ENCODE measurements around the gene CACNA1B.
"Not testable (repeated sequence)": the region's sequence is repeated elsewhere in the genome, so short reads cannot be mapped to it uniquely, and the experiment has no call there.

CACNA1B gene

DNA sequence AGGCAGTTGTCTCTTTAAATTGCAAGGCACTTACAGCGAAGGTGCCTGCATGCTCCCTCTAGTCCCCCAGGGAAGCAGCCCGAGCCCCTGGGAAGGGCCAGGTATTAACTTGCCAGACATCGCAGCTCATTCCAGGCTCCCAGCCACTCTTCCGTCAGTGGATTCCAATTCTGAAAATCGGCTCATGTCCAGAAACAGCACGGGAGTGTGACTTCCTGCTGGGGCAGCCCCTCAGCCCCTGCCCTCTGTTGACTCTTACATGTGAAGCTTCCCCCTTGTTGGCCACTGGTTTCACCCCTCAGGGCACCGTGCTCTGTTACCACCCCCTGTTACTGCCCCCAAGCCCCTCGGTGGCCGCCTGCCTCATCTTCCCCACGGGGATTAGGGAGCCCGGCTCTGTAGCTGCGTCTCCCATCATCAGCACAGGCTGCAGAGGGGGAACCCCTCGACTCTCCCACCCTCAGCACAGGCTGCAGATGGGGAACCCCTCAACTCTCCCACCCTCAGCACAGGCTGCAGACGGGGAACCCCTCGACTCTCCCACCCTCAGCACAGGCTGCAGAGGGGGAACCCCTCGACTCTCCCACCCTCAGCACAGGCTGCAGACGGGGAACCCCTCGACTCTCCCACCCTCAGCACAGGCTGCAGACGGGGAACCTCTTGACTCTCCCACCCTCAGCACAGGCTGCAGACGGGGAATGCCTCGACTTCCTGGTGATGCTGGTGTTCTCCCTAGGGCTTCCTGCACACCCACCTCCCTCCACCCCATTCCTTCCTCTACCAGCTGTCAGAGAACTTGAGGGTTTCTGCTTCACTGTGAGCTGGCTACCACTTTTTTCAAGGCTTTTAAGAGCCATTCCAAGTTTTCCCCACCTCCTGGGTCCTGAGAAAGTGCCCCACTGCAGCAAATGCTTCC lies 11.1 kb upstream of the CACNA1B start:
- no peak for DNase-seq

DNA sequence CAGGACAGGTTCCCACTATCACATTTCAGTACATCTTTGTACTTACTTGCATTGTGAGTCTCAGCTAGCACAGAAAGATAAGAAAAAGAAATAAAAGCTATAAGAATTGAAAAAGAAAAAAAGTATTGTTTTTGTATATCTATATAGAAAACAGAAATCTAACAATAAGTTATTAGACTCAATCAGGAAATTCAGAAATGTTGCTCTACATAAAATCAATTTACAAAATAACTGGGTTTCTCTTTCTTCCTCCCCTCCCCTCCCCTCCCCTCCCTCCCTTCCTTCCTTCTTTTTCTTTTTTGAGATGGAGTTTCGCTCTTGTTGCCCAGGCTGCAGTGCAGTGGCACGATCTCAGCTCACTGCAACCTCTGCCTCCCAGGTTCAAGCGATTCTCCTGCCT lies 7.2 kb upstream of the CACNA1B start:
- DNase-seq: no peak

DNA sequence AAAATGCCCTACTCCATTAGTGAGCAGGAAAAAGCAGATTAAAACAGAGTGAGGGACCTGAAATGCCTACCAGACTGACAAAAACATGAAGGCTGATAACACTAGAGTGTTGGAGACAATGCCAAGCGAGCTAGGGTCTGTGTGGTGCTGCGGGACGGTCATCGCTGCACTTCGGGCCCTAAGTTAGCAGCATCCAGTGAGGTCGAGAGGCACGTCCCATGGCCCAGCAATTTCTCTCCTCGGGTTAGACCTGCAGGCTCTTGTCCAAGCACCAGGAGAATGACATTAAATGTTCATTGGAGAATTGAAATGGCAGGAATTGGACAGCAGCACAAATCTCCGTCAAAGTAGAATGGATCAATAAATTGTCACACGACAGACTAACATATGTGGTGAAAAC lies 5.3 kb upstream of the CACNA1B start:
- no peak for DNase-seq

DNA sequence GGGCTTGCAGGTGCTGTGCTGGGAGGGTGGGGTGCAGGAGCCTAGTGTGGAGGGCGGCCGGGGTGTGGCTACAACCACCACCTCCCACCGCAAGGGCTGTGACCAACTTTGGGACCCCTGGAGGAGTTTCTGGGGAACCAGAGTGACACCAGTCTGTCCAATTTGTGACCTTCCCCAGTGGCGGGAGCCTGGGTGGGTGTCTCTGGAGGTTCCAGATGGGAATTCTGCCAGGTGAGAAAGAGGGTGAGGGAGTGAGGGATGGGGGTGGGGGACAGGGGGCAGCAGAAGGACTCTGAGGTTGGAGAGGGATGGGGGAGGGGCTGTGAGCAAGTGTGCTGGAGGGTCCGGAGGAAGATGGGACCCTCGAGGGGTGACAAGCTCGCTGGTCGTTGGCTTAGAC lies 4.2 kb upstream of the CACNA1B start:
- no peak for DNase-seq

DNA sequence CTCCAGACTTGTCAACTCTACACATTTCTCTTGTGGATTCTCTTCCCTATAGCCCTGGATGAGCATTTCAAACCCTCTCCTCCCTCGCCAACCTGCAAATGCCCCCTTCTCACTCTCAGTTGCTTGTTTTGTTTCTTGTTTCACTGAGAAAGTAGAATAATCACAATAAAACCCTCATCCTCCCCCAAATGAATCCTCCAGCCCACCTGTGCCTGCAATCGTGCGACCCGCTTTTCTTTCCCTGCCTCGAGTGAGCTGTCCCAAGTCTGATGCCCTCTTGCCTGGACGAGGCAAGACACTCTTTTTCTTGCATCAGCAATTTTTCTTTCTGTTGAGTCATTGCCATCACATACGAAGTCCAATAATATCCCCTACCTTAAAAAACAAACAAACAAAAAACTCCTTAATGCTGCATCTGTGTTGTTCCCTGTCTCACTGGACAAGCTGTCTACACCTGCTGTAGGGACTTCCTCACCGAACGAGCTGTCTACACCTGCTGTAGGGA lies 3.7 kb upstream of the CACNA1B start:
- no peak for DNase-seq

- DNase-seq: no peak
Observed at GRCh38 chr9:137875354-137875753, 2.2 kb upstream of the CACNA1B start.

- DNase-seq: no peak
Observed at GRCh38 chr9:137875846-137876245, 1.7 kb upstream of the CACNA1B start.

GRCh38 chr9:137876269-137876668 lies 1.3 kb upstream of the CACNA1B start:
- DNase-seq: no peak

- no peak for DNase-seq
Observed at GRCh38 chr9:137876781-137877386, 698 bp upstream of the CACNA1B start.

DNA sequence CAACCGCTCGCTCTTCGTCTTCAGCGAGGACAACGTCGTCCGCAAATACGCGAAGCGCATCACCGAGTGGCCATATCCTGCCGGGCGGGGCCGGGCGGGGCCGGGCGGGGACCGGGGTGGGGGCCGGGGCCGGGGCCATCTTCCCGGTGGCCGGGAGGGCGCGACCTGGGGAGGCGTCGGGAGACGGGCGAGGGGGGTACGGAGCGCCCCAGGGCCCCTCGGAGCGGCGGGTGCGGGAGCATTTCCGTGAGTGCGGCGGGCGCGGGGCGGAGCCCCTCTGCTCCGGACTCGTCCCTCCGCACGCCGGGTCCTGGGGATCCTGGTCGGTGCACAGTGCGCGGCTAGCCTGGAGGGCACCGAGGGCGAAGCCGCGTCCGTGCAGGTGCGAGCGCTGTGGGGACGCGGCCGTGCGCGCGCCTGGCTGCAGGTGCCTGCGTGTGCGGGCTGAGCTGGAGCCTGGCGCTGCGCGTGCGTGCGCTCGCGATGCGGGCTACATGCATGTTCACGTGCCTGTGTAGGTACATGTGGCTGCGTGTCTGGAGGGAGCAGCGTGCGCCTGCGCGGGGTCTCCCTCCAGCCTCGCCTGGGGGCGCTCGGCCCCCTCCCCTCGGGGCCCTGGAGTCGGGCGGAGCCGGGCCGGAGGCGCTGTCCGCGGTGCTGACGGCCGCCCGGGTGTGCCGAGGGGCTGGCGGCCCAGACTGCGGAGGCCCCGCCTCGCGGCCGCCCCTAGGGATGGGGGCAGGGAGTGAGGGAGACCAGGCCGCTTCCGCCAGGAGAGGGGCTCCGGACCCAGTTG lies 762 bp downstream of the CACNA1B start:
- DNase-seq: no peak

GRCh38 chr9:137879052-137879451 lies 1.5 kb downstream of the CACNA1B start:
- no peak for DNase-seq

DNA sequence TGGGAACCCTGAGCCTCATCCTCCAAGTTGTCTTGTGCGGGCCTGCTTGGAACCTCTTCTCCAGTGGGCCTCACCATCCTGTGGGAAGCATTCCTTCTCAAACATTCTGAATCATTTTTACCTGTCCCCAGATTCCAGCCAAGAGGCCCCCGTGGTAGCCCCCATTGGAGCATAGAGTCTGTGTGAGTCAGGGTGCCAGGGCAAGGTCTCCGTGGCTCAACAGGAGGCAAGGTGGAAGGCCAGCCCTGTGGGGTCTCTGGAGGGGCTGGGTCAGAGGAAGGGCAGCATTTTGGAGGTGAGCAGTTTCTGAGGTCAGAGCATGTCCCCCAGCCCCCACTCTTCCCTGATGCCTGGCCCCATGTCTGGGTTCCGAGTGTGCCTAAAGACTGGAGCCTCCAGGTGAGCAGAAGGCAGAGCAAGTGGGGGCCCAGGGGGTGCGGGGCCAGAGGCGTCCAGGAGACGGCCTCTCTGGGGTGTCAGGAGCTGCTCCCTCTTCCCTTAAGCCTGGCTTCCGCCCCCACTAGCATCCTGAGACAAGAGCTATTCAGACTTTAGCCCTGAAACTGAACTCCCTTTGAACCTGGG lies 2.1 kb downstream of the CACNA1B start:
- no peak for DNase-seq

GRCh38 chr9:137880160-137880975 lies 2.8 kb downstream of the CACNA1B start:
- DNase-seq: no peak

DNA sequence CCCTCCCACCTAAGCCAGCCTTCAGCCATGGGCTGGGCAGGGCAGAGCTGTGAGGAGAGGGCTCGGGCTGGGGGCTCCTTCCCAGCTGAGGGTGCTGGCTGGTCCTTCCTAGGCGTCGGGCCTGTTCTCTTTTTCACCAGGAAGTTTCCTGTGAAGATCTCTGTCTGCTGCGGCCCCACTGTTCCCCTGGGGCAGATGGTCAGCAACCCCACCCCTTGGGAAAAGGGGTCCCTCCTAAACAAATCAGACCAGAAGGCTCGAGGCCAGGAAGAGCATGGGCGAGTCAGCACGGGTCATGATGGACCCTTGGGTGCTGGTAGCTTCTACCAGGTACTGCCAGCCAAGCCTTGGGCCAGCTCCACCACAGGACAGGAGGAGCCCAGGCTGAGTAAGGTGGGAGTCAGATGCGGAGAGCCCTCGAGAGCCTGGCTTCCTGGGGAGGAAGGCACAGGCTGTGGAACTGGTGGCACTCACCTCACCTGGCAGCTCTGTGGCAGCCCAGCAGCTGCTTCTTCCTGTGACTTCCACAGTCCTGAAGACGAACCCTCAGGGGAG lies 3.5 kb downstream of the CACNA1B start:
- no peak for DNase-seq

- no peak for DNase-seq
Observed at GRCh38 chr9:137881591-137882505, 4.3 kb downstream of the CACNA1B start.

DNA sequence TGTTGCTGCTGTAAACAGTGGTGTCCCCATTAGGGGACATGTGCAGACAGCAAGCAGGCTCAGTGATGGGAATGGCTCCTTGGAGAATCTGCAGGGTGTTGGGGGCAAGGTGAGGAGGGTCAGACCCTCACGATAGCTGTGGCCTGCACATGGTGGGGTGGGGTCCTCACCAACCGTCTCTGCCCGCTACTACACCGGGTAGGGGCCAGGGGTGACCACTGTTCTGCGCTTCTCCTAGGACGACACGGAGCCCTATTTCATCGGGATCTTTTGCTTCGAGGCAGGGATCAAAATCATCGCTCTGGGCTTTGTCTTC lies 4.9 kb downstream of the CACNA1B start:
- DNase-seq: no peak

- not testable (repeated sequence) for DNase-seq
Observed at GRCh38 chr9:137883977-137884376, 6.4 kb downstream of the CACNA1B start.

DNA sequence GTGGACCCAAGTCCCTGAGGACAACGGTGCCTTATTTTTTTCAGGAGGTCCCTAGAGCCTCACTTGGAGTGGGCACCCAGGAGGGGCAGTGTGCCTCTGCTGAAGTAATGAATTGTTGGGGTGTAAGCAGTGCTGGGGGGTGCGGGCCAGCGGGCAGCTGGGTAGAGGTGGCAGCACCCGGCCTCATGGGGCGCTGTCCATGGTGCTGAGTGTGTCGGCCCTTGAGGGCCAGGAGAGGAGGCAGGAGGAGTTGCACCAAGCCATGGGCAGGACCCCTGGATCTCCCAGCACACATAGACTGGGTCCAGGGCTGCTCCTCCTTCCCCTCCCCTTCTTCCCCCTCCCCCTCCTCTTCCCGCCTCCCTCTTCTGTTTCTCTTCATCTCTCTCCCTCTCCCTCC lies 7.0 kb downstream of the CACNA1B start:
- not testable (repeated sequence) for DNase-seq

GRCh38 chr9:137885121-137885520 lies 7.5 kb downstream of the CACNA1B start:
- DNase-seq: not testable (repeated sequence)

DNA sequence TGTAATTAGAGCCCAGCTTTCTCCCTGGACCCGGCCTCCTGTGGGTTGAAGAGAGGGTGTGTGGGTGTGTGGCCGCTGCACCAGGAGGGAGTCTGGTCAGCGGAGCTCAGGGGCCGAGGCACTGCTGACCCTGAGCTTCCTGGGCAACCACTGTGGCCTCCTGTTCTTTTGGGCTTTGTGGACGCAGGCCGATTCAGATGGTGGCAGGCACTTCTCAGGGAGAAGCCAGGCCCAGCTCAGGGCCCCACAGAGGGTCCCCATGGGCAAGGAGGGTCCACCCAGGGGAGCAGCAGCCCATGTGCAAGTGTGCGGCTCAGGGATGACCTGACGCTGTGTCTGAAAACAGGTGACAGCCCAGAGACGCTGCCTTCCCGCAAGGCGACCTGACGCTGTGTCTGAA lies 11.0 kb downstream of the CACNA1B start:
- DNase-seq: not testable (repeated sequence)

- not testable (repeated sequence) for DNase-seq
Observed at GRCh38 chr9:137889966-137890365, 12.4 kb downstream of the CACNA1B start.
